T-helper 22 cell (primary cell): ENCODE data around the gene GRK5.
A peak's percentile ranks its signal among the peaks of the same experiment; 100 is the strongest.

Experiments
- DNase-seq: peaks from one replicate; pipeline ENCODE4 v3.0.0-alpha.2; 2020; ENCODE audit warnings: low read depth

Gene GRK5

DNA sequence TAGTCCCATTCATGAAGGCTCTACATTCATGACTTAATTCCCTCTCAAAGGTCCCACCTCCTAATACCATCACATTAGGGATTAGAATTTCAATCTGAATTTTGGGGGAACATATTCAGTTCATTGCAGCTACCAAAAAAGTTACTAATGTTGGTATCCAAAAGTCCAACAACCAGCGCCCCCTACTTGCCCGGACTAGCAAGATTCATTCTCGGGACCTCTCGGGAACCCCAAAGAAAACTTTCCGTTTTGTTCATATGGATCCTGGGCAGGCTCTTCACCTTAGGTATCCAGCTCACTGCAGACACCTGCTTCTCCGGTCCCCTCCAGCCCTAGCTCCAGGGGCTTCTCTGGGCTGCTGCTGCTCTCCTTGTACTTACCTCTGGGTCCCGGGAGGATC, 8.9 kb upstream of the GRK5 start:
- no peak for DNase-seq

DNA sequence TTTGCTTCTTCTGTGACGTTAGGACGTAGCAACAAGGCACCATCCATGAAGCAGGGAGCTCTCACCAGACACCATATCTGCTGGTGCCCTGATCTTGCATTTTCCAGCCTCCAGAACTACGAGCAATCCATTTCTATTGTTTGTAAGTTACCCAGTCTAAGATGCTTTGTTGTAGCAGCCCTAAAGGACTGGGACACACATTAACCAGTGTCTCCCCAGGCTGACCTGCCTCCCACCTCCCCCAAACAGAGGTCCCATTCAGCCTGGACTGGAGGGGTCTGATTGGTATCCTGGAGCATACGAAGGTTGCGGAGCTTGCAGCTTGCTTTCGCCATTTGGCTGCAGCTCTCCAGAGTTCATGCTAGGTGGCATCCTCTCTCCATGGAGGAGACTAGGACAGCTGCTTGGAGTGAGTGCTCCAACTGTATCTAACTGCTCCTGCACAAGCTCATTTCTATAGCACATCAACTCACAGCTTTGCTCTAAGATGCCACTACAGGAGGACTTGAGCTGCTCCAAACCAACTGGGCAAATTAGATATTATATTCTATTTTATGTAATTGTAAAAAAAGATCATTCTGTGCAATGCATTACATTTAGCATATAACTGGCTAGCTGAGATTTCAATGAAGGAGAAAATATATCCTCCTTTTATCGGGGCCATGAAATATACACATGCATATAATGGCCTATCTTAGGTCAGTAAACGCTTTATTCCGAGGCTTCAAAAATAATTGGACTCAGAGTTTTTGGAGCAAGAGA, 8.0 kb upstream of the GRK5 start:
- DNase-seq: no peak

DNA sequence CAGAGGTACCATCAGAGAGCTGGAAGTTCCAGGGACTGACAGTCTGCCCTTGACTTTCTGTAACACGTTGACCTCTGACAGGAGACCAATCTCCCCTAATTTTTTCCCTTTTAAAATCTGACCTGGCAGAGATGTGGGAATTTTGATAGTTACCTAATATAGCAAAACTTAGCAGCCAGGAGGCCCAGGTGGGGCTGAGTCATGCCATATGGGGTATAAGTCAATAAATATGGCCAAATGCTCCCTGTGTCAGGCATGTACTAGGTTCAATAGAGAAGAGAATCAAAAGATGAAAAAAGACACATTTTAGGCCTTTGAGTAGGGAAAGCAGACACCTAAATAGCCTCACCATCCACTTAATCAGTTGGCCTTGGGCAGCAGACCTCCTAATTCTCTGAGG, 6.1 kb upstream of the GRK5 start:
- DNase-seq: no peak

DNA sequence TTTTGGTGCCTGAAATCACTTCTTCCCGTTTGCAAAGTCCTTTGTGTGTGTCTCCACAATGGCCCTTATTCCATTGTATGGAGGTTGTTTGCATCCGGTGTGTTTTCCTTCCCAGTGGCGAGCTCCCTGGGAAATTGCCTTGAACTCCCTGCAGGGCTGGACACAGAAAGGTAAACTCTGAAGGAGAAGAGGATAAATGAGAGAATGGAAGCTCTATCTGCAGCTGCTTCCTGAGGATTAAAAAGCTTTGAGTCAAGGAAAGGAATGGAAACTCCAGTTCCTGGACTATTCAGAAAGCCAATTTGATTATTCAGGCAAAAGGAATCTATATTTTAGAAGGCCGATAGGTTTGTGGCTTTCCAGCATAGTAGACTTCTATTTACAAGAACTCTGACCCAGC, 4.4 kb upstream of the GRK5 start:
- DNase-seq: no peak

DNA sequence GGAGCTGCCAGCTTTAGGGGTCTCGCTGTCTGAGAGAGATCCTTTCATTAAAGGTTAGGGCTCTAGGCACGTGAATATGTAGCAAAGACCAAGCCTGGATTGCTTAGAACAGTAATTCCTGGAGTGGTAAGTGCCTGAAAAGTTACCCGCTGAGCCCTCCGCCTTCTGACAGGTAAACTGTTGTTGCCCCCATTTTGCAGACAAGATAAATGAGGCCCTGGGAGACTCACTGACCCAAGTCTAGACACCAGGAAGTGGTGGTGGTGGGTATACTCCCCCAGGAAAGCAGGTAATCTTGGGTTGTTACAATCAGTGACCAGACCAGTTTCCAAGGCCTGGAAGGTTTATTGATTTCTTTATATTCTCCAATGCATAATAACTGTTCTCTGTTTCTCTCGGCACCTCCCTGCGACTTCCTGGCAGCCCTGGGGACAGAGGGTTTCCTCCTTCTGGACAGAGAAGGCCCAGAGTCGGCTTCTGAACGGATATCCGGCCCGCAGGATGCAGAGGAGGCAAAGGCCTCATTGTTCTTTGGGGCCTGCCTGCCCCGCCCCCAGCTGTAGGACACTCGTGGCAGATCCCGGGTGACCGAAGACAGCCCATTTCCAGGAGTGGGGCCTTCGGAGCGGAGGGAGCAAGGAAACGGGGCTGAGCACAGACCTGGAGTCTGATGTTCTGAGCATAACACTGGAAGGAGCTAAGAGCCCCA, 1.3 kb upstream of the GRK5 start:
- peak; percentile 10 for DNase-seq

DNA sequence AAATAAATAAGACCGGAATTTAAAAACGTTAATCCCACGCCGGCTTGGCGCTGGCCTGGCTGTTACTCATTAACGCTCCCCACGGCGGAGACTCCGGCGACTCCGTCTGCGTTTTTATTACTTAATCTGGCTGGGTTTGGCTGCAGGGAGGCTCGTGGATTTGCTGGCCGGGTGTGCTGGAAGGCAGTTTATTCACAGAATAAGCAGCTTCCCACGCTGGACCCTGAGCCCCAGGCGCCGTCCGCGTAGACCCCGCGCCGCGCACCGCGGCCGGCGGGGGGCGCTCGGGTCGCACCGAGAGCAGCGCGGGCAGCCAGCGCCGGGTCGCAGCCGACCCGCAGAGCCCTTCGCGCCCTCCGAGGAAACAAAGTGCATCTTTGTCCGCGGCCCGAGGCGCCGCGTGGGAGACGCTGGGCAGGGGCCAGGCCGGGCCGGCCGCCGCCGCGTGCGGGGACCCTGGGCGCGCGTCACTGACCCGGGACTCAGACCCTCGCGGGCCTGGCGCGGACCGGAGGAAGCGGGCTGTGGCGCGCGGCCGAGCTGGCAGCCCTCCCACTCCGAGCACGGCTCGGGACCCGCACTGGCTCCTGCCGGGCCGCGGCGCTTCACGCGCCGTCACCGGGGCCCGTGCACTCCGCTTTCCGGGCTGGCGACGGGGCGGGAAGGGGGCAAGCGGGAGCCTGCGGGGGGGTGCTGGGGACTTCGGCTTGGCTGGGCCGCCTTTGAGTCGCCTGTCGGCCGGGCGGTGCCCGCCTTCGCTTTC, 587 bp upstream of the GRK5 start:
- peak; percentile 38 for DNase-seq

DNA sequence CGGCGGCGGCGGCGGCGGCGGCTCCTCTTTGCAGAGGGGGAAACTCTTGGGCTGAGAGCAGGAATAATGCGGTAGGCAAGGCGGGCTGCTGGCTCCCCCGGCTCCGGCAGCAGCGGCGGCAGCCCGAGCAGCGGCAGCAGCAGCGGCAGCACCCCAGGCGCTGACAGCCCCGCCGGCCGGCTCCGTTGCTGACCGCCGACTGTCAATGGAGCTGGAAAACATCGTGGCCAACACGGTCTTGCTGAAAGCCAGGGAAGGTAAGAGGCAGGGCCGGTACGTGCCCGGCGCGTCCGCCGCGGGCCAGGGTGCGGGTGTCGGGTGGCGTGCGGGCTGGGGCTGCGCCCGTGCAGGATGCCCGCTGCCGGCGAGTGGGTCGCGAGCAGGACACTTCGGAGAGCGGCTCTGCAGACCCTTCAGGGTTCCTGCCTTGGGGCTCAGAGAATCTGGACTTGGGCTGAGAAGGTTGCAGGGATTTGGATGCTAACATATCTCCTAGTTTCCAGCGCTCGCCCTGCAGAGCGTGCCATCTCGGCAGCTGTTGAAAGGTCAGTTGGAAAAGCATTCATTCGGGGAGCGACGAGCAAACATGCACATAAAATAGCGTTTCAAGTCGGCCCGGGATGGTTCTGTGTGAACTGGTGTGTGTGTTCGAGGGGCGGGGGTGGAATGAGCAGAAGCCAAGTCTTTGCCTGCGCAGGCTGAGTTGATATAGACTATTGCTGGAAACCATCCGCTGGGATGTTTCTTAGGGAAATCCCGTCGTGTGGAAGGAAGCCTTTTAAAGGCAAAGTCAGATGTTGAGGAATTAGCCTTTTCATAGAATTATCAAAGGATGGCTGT, 562 bp downstream of the GRK5 start:
- DNase-seq: no peak

DNA sequence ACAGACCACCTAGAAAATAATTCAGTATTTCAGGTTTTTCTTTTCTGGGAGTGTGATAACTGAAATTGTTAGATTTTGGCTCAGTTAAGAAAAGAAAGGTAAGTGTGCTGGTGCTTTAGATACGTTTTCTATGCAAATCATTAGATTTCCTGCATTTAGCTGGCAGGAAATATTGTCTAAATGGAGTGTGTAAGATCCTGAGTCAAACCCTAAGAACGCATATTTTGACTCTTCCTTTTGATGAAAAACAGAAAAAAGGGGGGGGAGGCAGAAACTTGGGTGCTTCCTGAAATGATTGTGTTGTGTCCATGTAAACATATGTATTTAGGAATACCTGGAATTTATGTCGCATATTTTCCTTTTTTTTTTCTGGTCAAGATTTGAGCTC, 1.2 kb downstream of the GRK5 start:
- DNase-seq: no peak

DNA sequence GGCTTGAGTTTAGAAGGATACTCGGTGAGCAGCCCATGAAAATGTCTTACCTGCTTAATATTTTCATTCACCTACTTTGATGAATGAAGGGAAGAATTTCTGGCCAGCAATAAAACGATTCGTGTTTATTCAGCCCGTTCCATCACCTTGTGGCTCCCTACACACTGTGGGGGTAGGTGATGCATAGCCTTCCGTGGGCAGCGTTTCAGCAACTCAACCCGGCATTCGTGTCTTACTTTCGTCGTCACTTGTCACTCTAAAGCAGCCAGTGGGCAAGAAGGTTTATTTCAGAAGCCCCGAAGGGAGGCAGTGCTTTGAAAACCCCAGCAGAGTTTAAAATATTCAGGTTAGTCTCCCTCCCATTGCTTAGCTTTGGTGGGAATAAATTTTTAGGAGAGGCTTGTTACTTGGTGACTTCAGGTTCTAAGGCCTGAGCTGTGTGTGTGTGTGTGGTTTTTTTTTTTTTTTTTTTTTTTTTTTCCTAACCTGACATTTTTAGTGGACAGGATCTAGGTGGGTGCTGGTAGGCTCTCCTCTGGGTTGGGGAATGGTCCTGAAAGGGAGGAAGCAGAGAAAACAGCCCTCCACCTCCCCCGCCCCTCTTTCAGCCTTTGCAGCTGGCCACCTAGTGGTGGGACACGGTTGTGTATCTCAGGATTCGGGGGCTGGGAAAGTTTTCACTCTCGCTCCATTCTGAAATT, 1.8 kb downstream of the GRK5 start:
- DNase-seq: peak; percentile 40

DNA sequence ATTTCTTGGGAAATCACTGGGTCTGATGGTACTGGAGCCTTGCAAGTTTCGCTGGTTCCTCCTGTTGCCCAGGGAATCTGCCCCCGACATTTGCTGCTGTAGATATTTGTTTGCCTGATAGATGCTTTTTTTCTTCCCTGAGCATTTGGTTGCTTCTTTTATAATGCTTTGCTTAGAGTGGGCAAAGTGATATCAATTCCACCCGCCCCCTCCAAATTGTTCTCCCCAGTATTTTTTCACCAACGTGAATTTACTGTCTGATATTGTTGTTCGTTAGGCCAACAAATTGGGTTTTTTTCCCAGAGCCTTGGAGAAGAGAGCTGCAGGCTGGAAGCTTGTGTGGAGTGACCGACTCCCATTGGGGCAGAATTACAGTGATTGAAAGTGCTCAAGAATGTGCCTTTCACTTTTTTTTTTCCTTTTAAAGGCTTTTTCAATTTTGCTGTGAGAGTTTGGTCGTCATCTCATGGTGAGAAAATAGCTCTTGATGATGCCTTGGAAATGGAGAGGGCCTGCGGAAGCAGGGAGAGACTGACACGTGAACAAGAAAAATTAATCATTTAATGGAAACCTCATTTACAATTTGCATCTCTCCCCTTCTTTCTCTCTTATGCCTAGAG, 2.5 kb downstream of the GRK5 start:
- no peak for DNase-seq

DNA sequence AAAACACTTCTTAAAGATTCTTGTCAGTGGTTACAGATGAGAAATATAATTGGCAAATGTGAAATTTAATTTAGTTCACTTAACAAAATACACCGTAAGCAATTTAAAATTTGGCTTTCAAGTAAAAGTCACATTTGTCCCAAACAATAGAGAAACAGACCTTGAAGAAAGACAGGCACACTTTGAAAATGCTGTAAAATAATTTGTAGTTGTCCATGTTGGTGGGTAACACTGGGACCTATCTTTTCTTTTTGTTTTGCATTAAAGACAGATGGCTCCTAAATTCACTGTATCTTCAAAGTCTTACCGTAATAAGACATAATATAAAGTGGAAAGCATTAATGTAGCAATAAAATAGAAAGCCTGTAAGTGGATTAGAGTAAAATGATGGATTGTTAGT, 3.3 kb downstream of the GRK5 start:
- no peak for DNase-seq

DNA sequence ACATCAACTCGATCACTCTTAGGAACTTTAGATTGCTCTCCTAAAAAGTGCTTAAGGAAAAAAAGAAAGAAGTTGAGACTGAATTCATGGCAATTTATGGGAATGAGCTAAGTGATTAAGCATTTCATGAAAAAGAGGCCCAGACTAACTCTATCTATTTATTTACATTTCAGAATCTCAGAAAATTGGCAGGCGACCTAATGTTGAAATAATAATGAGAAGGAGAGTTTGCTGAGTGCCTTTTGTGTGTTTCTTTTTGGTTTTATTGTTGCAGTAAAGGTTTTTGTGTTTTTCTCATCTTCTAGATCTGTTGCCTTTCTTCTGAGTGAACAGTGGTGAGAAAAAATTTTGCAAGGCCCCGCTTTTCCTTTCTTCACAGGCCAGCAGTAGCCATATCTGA, 3.8 kb downstream of the GRK5 start:
- no peak for DNase-seq

DNA sequence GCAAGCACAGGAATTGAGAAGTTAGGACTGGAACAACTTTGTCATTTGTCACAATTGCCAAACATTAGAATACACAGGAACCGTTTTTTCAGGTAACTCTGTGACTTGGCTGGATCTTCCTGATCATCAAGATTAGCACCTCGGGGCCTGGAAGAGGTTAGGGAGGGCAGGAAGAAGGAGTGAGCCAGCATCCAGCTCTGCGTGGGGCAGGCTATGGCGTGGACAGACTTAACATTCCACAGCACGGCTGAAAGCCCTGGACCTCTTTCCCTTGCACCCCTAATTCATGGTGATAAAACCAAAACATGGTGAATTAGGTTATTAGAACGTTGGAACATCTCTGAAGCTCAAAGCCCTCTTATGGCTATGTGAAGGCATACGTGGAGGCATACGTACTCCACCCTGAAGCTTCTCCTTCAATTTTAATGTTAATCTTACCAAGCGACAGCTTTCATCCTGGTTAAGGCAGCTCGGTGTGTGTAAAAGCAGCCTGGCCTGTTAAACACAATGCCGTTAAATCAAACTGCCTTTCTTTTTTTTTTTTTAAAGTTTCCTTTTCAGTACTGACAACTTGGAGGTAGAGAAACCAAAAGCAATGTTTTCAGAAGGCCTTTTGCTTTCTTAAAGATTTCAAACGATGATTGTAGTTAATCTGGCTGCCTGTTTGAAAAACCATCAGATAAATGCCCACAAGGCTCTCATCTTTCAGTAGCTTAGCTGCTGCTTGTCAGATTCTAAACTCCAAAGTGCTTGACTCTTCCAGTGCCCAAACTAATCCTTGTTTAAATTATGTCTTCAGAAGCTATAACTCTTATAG, 4.5 kb downstream of the GRK5 start:
- no peak for DNase-seq

DNA sequence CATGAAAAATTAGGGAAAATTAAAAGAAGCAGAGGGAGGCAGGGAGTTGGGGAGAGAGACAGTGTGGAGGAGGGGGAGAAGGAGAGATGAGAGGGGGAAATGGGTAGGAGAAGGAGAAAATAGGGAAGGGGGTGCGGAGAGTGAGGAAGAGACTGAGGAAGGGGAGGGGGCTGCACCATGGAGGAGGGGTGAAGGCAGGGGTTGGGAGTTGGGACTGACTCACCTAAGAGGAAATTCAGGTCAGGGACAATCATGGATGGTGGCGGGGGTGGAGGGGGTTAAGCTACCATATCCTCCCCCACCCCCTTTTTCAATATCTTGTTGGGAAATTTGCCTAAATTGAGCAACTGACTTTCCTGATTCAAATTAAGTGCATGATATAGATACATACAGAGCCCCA, 8.0 kb downstream of the GRK5 start:
- no peak for DNase-seq

DNA sequence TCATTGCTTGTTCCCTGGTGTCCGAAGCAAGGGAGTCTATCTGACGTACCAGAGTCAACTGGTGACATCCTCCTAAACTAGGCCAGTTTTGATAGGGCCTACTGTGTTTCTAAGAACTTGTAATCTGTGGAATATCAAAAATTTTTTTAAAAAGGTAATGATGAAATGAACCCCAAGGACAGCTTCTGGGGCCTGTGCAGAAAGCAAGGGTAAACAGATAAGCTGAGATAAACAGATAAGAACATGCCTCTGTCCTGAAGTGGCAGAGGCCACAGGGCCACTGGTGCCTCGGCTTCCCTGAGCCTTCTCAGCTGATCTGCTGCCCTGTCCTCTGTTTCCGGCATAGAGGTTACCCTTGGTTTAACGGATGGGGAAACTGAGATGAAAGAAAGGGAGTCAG, 8.8 kb downstream of the GRK5 start:
- no peak for DNase-seq

DNA sequence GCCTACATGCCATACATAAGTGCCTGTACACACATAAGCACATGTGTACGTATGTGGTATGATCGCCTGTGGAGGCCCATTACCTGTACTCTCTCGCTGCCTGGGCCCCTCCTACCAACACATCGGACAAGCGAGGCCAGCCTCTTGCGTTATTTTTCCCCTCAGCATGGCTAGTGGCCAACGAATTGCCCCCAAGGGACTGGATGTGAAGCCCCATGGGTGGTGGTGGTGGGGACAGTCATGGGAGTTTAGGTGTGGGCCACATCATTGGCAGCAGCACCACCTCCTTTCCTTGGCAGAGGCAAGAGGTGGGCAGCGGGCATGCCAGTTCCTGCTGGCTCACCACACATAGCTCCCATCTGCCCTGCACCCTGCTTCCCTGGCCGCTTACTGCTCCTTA, 10.0 kb downstream of the GRK5 start:
- DNase-seq: no peak

DNA sequence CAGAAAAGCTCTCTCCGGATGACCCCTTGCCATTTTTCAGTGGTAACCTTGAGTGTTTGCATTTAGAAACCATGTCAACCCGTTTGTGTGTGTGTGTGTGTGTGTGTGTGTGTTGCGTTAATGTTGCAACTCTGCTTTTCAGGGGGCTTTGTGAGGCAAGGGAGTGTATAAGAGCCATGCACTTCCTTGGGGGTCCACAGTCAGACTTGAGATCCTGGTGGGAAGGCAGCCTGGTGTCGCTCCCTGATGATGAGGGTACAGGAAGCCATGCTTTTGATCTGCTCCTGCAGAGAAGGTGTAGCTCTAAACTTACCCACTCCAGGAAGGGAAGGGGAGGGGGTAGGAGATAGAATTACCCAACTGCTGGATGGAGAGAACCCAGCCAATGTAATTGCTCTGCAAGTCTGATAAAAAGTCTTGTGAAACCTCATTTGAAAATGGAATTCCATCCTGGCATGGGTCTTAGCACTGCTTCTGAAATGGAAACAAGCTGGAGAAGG, 10.7 kb downstream of the GRK5 start:
- DNase-seq: no peak

DNA sequence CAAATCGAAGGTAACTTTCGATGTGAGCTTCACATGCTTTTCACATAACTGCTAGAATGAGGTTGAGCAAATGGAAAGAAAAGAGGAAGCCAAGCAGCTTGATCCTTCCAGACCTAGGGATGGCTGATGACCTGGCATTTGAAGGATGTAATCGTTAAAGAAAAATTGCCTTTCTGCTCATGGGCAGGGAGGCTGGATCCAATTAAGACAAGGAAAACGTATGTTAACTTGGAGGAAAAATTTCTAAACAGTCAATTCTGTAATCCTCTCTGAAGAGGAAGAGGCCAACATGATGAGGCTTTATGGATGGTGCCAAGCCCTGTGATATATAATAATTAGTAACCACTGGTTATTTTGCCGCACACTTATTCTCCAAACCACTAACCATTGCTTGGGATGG, 12.5 kb downstream of the GRK5 start:
- no peak for DNase-seq

DNA sequence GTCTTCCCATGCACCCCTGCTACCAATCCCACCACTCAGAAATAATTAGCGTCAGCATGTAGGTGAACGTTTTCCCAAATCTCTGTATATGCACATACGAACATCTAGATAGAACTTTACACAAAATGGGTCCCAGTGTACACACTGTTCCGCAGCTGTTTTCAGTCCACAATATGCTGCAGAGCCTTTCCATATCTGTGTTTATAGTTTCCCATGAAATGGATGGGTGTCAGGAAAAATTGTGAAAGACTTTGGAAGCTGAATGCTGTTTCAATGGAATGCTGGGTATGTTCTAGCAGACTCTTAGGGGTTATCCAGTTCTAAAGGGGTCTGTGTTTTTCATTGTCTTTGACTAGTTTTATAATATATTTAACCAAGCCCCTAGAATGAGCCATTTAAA, 13.8 kb downstream of the GRK5 start:
- no peak for DNase-seq

DNA sequence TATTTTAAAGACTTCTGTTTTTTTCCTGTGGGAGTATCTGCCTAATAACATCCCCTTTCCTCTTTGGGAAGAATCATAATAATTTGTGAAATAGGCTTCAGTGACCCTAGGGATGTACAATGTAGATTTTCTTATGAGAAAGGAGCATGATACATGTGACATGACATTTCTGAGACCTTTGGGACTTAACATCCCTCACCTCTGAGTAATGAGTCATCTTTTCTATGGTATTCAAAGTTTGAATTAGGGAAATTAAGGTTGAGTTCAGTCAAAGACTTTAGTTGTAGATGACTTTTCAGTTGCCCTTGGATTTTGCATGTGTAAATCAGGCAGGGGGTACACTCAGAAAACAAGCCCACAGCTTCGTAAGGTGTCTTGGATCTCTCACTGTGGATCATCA, 14.3 kb downstream of the GRK5 start:
- DNase-seq: no peak
